K562 (cell line): Measurements from ENCODE around the gene LMAN2. TPM values are rescaled to one million over a fixed set of nuclear protein-coding genes. Genes with fewer than 3 reads are reported as not detected.

Source experiments
- E2F6 ChIP-seq, 2 experiments: IDR thresholded peaks; 2 replicates each; pipeline ENCODE4 v1.6.1; 2011; ENCODE audit warnings: borderline replicate concordance in 1 of 2, control low read depth in 1 of 2, low read depth in 1 of 2, low read length in 1 of 2, mild to moderate bottlenecking in 1 of 2, mixed read lengths in 1 of 2, moderate library complexity in 1 of 2; ENCODE audit not compliant: insufficient read depth in 1 of 2, insufficient read length in 1 of 2, poor library complexity in 1 of 2, severe bottlenecking in 1 of 2; ENCODE audit errors: extremely low read depth in 1 of 2
- GABPB1 ChIP-seq: sonication (generic); formaldehyde crosslinking; IDR thresholded peaks from 2 replicates; pipeline ENCODE4 v1.8.0; 2022; ENCODE audit warnings: mild to moderate bottlenecking, missing genetic modification reagents
- LEF1 ChIP-seq: fragments of 450-650 bp; IDR thresholded peaks from 2 replicates; pipeline ENCODE4 v1.6.1; 2016; ENCODE audit warnings: mild to moderate bottlenecking
- NR0B1 ChIP-seq: fragments of 450-650 bp; IDR thresholded peaks from one replicate; pipeline ENCODE4 v1.6.1; 2018; ENCODE audit warnings: mild to moderate bottlenecking, moderate library complexity; ENCODE audit not compliant: partially characterized antibody
- RBM14 ChIP-seq: fragments of 200-400 bp; formaldehyde crosslinking; IDR thresholded peaks from 2 replicates; pipeline ENCODE4 v1.6.1; 2018; ENCODE audit warnings: low read depth, mild to moderate bottlenecking, low read length, moderate library complexity, borderline replicate concordance; ENCODE audit not compliant: insufficient read depth
- SNRNP70 ChIP-seq: fragments of 200-400 bp; formaldehyde crosslinking; optimal IDR thresholded peaks from 2 replicates; pipeline ENCODE3; 2017; ENCODE audit warnings: low read depth, low read length
- ZBTB34 ChIP-seq: fragments of 250-450 bp; sonication (Bioruptor Pico); IDR thresholded peaks from 2 replicates; pipeline ENCODE4 v1.8.0; 2021; ENCODE audit warnings: mild to moderate bottlenecking, moderate library complexity
- ZNF644 ChIP-seq: fragments of 200-800 bp; sonication (Bioruptor generic); IDR thresholded peaks from 2 replicates; pipeline ENCODE4 v1.6.1; 2016; ENCODE audit warnings: low read depth, missing genetic modification characterization, missing compliant biosample characterization
- polyA plus RNA-seq, 8 experiments: library from polyadenylated mRNA; depleted of rRNA in 4 of 8; stranded (reverse) in 5 of 8; unstranded in 3 of 8; fragments of >200 nt; fragmentation: Nextera tagmentation in 2 of 8; fragmentation: Illumina TruSeq in 1 of 8; extraction: Ambion mirVana in 2 of 8; extraction: Trizol in 1 of 8; gene quantifications; 2 replicates each; pipeline versions ENCODE4 v1.2.1 to v1.2.3, GENCODE V29; 2011 to 2014; ENCODE audit warnings: inconsistent platforms in 1 of 8, missing spikeins in 1 of 8
- total RNA-seq, 7 experiments: library from RNA; depleted of rRNA in 6 of 7; stranded (reverse); fragments of >200 nt in 6 of 7; fragmentation: Illumina TruSeq in 2 of 7; extraction: Trizol in 2 of 7; gene quantifications; 2 replicates each; pipeline versions ENCODE4 v1.2.1 to v1.2.3, GENCODE V29; 2011 to 2021; ENCODE audit warnings: low replicate concordance in 1 of 7
- TF ChIP-seq, protein P1 (sequence below), 2 experiments: fragments of 250-450 bp in 1 of 2; fragments of 450-650 bp in 1 of 2; sonication (Bioruptor Pico) in 1 of 2; IDR thresholded peaks; 2 replicates each; pipeline versions ENCODE4 v1.6.1 to v1.8.0; 2016 to 2021; ENCODE audit warnings: mild to moderate bottlenecking in 2 of 2, moderate library complexity in 2 of 2, missing compliant biosample characterization in 1 of 2, missing genetic modification characterization in 1 of 2
- TF ChIP-seq, protein P2 (sequence below): sonication (generic); formaldehyde crosslinking; IDR thresholded peaks from 2 replicates; pipeline ENCODE4 v1.9.0; 2022; ENCODE audit warnings: mild to moderate bottlenecking, missing genetic modification reagents

The LMAN2 gene
- total and polyA plus RNA-seq, 9 of the 15 experiments (the other 6 are each of a cell fraction or from before 2014, with no cell fraction given), result 2.7 to 254 (median 136) TPM

GRCh38 chr5:177362610-177363507 lies 11.4 kb upstream of the LMAN2 start (continued):
- TF ChIP-seq ZBTB34, result no peak
- peak in 1 of 2 experiments; percentile 52 for TF ChIP-seq E2F6 (IDR thresholded peaks at IDR 0.05; ENCODE audit: borderline replicate concordance in 1 of 2, extremely low read depth in 1 of 2, insufficient read depth in 1 of 2, insufficient read length in 1 of 2, low read depth in 1 of 2, low read length in 1 of 2, poor library complexity in 1 of 2, severe bottlenecking in 1 of 2)
- no peak for TF ChIP-seq ZNF644 (tag)
- TF ChIP-seq GABPB1 (CRISPR knock-in tag), result 0 out of 2 replicates have a peak, but pooled peaks have one; percentile 42
- TF ChIP-seq NR0B1, result no peak
- TF ChIP-seq, protein P1, sequence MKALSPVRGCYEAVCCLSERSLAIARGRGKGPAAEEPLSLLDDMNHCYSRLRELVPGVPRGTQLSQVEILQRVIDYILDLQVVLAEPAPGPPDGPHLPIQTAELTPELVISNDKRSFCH (CRISPR knock-in tag; IDR thresholded peaks at IDR 0.05), result no peak
- TF ChIP-seq, protein P1 (tag; IDR thresholded peaks at IDR 0.05), result no peak
- TF ChIP-seq, protein P2, sequence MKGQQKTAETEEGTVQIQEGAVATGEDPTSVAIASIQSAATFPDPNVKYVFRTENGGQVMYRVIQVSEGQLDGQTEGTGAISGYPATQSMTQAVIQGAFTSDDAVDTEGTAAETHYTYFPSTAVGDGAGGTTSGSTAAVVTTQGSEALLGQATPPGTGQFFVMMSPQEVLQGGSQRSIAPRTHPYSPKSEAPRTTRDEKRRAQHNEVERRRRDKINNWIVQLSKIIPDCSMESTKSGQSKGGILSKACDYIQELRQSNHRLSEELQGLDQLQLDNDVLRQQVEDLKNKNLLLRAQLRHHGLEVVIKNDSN (CRISPR knock-in tag), result no peak
- no peak for TF ChIP-seq SNRNP70
- TF ChIP-seq RBM14, result no peak
- no peak for TF ChIP-seq LEF1
